Mammary epithelial cell (primary cell): Measurements from ENCODE around the gene ITGB2.
"Not testable (repeated sequence)": the region's sequence is repeated elsewhere in the genome, so short reads cannot be mapped to it uniquely, and the experiment has no call there.

Source experiments
- CTCF ChIP-seq, 2 donors: IDR thresholded peaks in 1 of 2; conservative IDR thresholded peaks in 1 of 2; 2 replicates each; pipeline ENCODE4 v1.5.1; 2011 to 2012; ENCODE audit warnings: inconsistent platforms in 2 of 2, low read length in 2 of 2, mild to moderate bottlenecking in 2 of 2, control low read depth in 1 of 2, low read depth in 1 of 2; ENCODE audit not compliant: insufficient read depth in 1 of 2; ENCODE audit errors: extremely low read depth in 1 of 2
- EZH2 ChIP-seq: IDR thresholded peaks from 2 replicates; pipeline ENCODE4 v1.6.1; 2012; ENCODE audit warnings: low read length, inconsistent platforms, borderline replicate concordance

- not testable (repeated sequence) for TF ChIP-seq CTCF (conservative IDR thresholded peaks at IDR 0.05 in 1 of 2, IDR thresholded peaks at IDR 0.05 in 1 of 2; ENCODE audit: extremely low read depth in 1 of 2, insufficient read depth in 1 of 2, low read depth in 1 of 2, low read length in 2 of 2); EZH2
Observed at GRCh38 chr21:44928500-44929241, 8.0 kb upstream of the ITGB2 start.
